ENCODE measurements around the gene PROSER2.

Gene PROSER2

DNA sequence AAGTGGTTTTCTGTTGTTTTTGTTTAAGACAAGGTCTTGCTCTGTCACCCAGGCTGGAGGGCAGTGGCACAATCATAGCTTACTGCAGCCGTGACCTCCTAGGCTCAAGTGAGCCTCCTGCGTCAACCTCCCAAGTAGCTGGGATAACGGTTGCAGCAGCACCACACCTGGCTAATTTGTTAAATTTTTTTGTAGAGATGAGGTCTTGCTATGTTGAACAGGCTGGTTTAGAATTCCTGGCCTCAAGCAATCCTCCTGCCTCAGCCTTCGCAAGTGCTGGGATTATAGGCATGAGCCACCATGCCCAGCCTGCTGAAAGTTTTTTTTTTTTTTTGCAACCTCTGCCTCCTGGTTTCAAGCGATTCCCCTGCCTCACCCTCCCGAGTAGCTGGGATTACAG is 31.1 kb downstream of the PROSER2 start:
- TF ChIP-seq FOXM1 (IDR thresholded peaks at IDR 0.05; ENCODE audit: borderline replicate concordance, low read depth) (no peak), RAD21 (IDR thresholded peaks at IDR 0.05; ENCODE audit: low read depth) (no peak), EGR1 (IDR thresholded peaks at IDR 0.05) (no peak), TEAD4 (IDR thresholded peaks at IDR 0.05) (no peak), TAF1 (IDR thresholded peaks at IDR 0.05; ENCODE audit: low read depth) (no peak), ZBTB7A (IDR thresholded peaks at IDR 0.05; ENCODE audit: low read depth) (no peak), YY1 (IDR thresholded peaks at IDR 0.05; ENCODE audit: low read depth) (no peak), NFIC (IDR thresholded peaks at IDR 0.05) (no peak), EP300 (IDR thresholded peaks at IDR 0.05; ENCODE audit: borderline replicate concordance) (no peak), TCF12 (IDR thresholded peaks at IDR 0.05; ENCODE audit: low read depth) (no peak), CREB1 (IDR thresholded peaks at IDR 0.05; ENCODE audit: low read depth) (no peak), CEBPB (IDR thresholded peaks at IDR 0.05) (no peak)
- TF ChIP-seq, protein P1, sequence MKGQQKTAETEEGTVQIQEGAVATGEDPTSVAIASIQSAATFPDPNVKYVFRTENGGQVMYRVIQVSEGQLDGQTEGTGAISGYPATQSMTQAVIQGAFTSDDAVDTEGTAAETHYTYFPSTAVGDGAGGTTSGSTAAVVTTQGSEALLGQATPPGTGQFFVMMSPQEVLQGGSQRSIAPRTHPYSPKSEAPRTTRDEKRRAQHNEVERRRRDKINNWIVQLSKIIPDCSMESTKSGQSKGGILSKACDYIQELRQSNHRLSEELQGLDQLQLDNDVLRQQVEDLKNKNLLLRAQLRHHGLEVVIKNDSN (IDR thresholded peaks at IDR 0.05), result no peak
- TF ChIP-seq, protein P2, sequence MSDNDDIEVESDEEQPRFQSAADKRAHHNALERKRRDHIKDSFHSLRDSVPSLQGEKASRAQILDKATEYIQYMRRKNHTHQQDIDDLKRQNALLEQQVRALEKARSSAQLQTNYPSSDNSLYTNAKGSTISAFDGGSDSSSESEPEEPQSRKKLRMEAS (IDR thresholded peaks at IDR 0.05), result no peak
- TF ChIP-seq, protein P3, sequence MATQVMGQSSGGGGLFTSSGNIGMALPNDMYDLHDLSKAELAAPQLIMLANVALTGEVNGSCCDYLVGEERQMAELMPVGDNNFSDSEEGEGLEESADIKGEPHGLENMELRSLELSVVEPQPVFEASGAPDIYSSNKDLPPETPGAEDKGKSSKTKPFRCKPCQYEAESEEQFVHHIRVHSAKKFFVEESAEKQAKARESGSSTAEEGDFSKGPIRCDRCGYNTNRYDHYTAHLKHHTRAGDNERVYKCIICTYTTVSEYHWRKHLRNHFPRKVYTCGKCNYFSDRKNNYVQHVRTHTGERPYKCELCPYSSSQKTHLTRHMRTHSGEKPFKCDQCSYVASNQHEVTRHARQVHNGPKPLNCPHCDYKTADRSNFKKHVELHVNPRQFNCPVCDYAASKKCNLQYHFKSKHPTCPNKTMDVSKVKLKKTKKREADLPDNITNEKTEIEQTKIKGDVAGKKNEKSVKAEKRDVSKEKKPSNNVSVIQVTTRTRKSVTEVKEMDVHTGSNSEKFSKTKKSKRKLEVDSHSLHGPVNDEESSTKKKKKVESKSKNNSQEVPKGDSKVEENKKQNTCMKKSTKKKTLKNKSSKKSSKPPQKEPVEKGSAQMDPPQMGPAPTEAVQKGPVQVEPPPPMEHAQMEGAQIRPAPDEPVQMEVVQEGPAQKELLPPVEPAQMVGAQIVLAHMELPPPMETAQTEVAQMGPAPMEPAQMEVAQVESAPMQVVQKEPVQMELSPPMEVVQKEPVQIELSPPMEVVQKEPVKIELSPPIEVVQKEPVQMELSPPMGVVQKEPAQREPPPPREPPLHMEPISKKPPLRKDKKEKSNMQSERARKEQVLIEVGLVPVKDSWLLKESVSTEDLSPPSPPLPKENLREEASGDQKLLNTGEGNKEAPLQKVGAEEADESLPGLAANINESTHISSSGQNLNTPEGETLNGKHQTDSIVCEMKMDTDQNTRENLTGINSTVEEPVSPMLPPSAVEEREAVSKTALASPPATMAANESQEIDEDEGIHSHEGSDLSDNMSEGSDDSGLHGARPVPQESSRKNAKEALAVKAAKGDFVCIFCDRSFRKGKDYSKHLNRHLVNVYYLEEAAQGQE (IDR thresholded peaks at IDR 0.05; ENCODE audit: low read depth), result no peak

DNA sequence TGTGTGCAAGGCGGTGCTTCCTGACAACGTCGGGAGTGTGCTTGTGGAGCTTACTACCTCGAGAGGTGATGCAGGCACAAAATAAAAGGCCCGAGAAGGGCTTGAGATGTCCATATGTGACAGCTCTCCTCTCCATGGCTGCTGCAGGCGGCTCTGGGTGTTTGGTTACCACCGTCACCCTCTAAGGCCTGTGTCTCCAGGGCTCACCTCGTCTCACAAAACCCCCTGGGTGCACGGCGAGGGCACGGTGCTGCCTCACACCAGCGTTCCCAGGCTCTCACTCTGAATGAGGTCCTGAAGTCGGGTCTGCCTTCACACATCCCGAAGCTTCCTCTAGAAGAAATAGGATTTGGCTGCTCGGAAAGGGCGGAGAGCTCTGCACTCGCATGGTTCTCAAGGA is 32.9 kb downstream of the PROSER2 start:
- no peak for TF ChIP-seq TEAD4 (IDR thresholded peaks at IDR 0.05)
- TF ChIP-seq FOXM1 (IDR thresholded peaks at IDR 0.05; ENCODE audit: borderline replicate concordance, low read depth), result no peak
- no peak for TF ChIP-seq EP300 (IDR thresholded peaks at IDR 0.05; ENCODE audit: borderline replicate concordance)
- TF ChIP-seq, protein P2 (IDR thresholded peaks at IDR 0.05), result no peak
- TF ChIP-seq, protein P1 (IDR thresholded peaks at IDR 0.05), result no peak
- no peak for TF ChIP-seq TAF1 (IDR thresholded peaks at IDR 0.05; ENCODE audit: low read depth)
- no peak for TF ChIP-seq CREB1 (IDR thresholded peaks at IDR 0.05; ENCODE audit: low read depth)
- no peak for TF ChIP-seq EGR1 (IDR thresholded peaks at IDR 0.05)
- TF ChIP-seq YY1 (IDR thresholded peaks at IDR 0.05; ENCODE audit: low read depth), result no peak
- no peak for TF ChIP-seq CEBPB (IDR thresholded peaks at IDR 0.05)
- TF ChIP-seq TCF12 (IDR thresholded peaks at IDR 0.05; ENCODE audit: low read depth), result no peak
- TF ChIP-seq, protein P3 (IDR thresholded peaks at IDR 0.05; ENCODE audit: low read depth), result no peak
- TF ChIP-seq ZBTB7A (IDR thresholded peaks at IDR 0.05; ENCODE audit: low read depth), result no peak
- TF ChIP-seq NFIC (IDR thresholded peaks at IDR 0.05), result no peak
- no peak for TF ChIP-seq RAD21 (IDR thresholded peaks at IDR 0.05; ENCODE audit: low read depth)

DNA sequence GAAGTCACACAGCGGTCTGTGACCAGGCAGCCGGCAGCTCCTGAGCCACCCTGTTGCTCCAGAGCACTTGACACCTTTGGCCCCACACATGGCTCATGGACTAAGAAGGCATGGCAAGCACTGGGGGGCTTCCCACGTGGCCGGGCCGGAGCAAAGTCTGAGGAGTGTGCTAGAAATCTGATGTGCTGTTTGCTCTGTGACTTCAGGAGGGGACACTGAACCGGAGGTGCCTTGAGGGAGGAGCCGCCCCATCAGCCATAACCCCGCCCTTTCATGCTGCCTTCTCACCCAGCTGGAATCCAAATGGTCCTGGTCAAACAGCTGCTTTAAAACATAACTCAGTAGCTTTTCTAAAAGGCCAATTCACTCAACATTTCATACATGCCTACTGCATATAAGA is 33.5 kb downstream of the PROSER2 start:
- TF ChIP-seq, protein P2 (IDR thresholded peaks at IDR 0.05), result no peak
- no peak for TF ChIP-seq CREB1 (IDR thresholded peaks at IDR 0.05; ENCODE audit: low read depth)
- TF ChIP-seq NFIC (IDR thresholded peaks at IDR 0.05), result no peak
- TF ChIP-seq RAD21 (IDR thresholded peaks at IDR 0.05; ENCODE audit: low read depth), result no peak
- no peak for TF ChIP-seq ZBTB7A (IDR thresholded peaks at IDR 0.05; ENCODE audit: low read depth)
- no peak for TF ChIP-seq TEAD4 (IDR thresholded peaks at IDR 0.05)
- TF ChIP-seq EP300 (IDR thresholded peaks at IDR 0.05; ENCODE audit: borderline replicate concordance), result no peak
- TF ChIP-seq TAF1 (IDR thresholded peaks at IDR 0.05; ENCODE audit: low read depth), result no peak
- TF ChIP-seq, protein P1 (IDR thresholded peaks at IDR 0.05), result no peak
- TF ChIP-seq FOXM1 (IDR thresholded peaks at IDR 0.05; ENCODE audit: borderline replicate concordance, low read depth), result no peak
- TF ChIP-seq CEBPB (IDR thresholded peaks at IDR 0.05), result no peak
- TF ChIP-seq YY1 (IDR thresholded peaks at IDR 0.05; ENCODE audit: low read depth), result no peak
- TF ChIP-seq EGR1 (IDR thresholded peaks at IDR 0.05), result no peak
- TF ChIP-seq, protein P3 (IDR thresholded peaks at IDR 0.05; ENCODE audit: low read depth), result no peak
- TF ChIP-seq TCF12 (IDR thresholded peaks at IDR 0.05; ENCODE audit: low read depth), result no peak
